Measurements from ENCODE around the gene OR51V1.

GRCh38 chr11:5234381-5234834 lies 33.9 kb upstream of the OR51V1 start, which contains the start of gene HBD:
- TF ChIP-seq, protein P1, sequence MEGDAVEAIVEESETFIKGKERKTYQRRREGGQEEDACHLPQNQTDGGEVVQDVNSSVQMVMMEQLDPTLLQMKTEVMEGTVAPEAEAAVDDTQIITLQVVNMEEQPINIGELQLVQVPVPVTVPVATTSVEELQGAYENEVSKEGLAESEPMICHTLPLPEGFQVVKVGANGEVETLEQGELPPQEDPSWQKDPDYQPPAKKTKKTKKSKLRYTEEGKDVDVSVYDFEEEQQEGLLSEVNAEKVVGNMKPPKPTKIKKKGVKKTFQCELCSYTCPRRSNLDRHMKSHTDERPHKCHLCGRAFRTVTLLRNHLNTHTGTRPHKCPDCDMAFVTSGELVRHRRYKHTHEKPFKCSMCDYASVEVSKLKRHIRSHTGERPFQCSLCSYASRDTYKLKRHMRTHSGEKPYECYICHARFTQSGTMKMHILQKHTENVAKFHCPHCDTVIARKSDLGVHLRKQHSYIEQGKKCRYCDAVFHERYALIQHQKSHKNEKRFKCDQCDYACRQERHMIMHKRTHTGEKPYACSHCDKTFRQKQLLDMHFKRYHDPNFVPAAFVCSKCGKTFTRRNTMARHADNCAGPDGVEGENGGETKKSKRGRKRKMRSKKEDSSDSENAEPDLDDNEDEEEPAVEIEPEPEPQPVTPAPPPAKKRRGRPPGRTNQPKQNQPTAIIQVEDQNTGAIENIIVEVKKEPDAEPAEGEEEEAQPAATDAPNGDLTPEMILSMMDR (IDR thresholded peaks at IDR 0.05), result no peak
- TF ChIP-seq POLR2A (IDR thresholded peaks at IDR 0.05) (no peak), POLR2AphosphoS5 (IDR thresholded peaks at IDR 0.05; ENCODE audit: insufficient read depth in 1 of 2, low read depth in 1 of 2) (no peak)
